Measurements from ENCODE around the gene NCF4.

DNA sequence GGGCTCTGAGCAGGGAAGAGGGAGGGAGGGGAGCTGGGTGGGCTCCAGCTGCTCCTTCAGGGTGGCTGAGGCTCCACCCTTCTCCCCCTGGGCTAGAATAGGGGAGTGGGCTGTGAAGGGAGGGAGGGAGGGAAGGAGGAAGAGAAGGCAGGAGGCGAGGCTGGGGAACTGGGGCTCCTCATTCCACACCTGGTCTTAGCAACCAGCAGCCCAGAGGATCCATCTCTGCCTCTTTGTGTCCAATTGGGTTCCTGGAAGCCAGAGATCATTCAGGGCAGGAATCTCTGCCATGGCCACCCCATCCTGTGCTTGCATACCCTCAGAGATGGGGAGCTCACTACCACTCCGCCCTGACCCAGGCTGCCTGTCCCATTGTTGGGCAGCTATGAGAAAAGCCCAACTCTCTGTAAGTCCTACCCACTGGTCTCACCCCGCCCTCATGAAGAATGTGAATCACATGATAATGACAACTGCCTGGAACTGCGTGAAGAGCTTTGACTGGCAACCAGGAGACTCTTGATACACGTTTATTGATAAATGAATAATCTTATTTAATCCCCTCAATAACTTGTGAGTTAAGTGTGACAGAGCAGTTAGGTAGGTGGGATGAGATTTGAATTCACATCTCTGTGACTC lies 7.9 kb downstream of the NCF4 start:
- TF ChIP-seq, protein P1, sequence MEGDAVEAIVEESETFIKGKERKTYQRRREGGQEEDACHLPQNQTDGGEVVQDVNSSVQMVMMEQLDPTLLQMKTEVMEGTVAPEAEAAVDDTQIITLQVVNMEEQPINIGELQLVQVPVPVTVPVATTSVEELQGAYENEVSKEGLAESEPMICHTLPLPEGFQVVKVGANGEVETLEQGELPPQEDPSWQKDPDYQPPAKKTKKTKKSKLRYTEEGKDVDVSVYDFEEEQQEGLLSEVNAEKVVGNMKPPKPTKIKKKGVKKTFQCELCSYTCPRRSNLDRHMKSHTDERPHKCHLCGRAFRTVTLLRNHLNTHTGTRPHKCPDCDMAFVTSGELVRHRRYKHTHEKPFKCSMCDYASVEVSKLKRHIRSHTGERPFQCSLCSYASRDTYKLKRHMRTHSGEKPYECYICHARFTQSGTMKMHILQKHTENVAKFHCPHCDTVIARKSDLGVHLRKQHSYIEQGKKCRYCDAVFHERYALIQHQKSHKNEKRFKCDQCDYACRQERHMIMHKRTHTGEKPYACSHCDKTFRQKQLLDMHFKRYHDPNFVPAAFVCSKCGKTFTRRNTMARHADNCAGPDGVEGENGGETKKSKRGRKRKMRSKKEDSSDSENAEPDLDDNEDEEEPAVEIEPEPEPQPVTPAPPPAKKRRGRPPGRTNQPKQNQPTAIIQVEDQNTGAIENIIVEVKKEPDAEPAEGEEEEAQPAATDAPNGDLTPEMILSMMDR (IDR thresholded peaks at IDR 0.05), result no peak
- TF ChIP-seq EZH2 (IDR thresholded peaks at IDR 0.05; ENCODE audit: borderline replicate concordance, insufficient read depth, low read depth, low read length, poor library complexity, severe bottlenecking), result no peak

Data from B cell (primary cell).